T-helper 2 cell treated with Interferon-gamma antibody and Interleukin-4, amounts not matched to agents 5 μg/mL and 100 μg/mL, for 36 hours (primary cell): ENCODE results near the gene SH3YL1.

ENCODE experiments used
- DNase-seq: peaks from one replicate; pipeline ENCODE4 v3.0.0; 2021; ENCODE audit warnings: low spot score
- H3K27ac Mint-ChIP-seq: one replicate; pipeline ENCODE4 v1.8.0; 2021; ENCODE audit warnings: mild to moderate bottlenecking, mixed read lengths
- H3K27me3 Mint-ChIP-seq: one replicate; pipeline ENCODE4 v1.8.0; 2021; ENCODE audit warnings: low read depth, mixed read lengths
- H3K36me3 Mint-ChIP-seq: one replicate; pipeline ENCODE4 v1.8.0; 2021; ENCODE audit warnings: low read depth, mixed read lengths
- H3K4me1 Mint-ChIP-seq: one replicate; pipeline ENCODE4 v1.8.0; 2021; ENCODE audit warnings: low read depth, mixed read lengths
- H3K4me3 Mint-ChIP-seq: one replicate; pipeline ENCODE4 v1.8.0; 2022; ENCODE audit warnings: mild to moderate bottlenecking, moderate library complexity, mixed read lengths
- H3K9me3 Mint-ChIP-seq: one replicate; pipeline ENCODE4 v1.8.0; 2021; ENCODE audit warnings: mixed read lengths

The SH3YL1 gene

DNA sequence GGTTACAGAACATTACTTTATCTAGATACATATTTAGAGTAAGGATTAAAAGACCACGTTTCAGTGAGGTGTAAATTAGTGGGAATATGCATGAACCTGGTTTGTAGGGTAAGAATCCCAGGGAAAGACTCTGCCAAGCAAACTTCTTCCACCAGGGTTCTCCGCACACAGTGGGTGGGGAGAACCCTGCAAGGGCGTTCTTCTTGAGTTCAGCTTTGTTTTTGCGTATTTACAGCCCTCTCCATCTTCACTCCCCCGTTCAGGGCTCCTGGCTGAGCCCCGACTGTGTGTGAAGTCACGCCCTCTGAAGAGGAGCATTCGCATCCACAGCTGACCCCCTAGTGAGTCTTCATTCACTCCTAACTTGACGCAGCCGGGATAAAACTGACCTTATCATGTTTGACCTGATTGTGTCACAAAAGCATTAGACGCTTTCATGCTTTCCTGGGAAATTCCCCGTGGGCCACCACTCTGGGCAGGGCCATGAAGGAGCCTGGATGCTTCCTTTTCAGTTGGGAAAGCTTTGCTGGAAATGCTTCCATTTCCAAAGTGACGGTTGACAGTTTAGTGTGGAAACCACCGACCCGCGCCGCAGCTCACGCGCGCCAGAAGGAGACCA lies 23.1 kb upstream of the SH3YL1 start:
- Mint-ChIP-seq H3K4me1 (peaks cover 3% of the 10 kb centered on the region), H3K27me3 (peaks cover 34% of the 10 kb centered on the region), H3K36me3 (peaks cover 14% of the 10 kb centered on the region), H3K9me3 (no peaks in the 10 kb centered on the region), H3K27ac (no peak overlapping the region), H3K4me3 (peak overlapping the region; percentile 28)
- no peak for DNase-seq

- Mint-ChIP-seq H3K36me3 (peaks cover 17% of the 10 kb centered on the region), H3K27me3 (peaks cover 30% of the 10 kb centered on the region), H3K27ac (no peak overlapping the region), H3K4me1 (peaks cover 3% of the 10 kb centered on the region), H3K9me3 (no peaks in the 10 kb centered on the region), H3K4me3 (peak overlapping the region; percentile 19)
- DNase-seq, result no peak
Observed at GRCh38 chr2:286035-286434, 22.2 kb upstream of the SH3YL1 start.

- H3K4me1 Mint-ChIP-seq, result peaks cover 3% of the 10 kb centered on the region
- H3K27ac Mint-ChIP-seq, result no peak overlapping the region
- H3K27me3 Mint-ChIP-seq, result peaks cover 25% of the 10 kb centered on the region
- no peak for DNase-seq
- peaks cover 17% of the 10 kb centered on the region for H3K36me3 Mint-ChIP-seq
- no peaks in the 10 kb centered on the region for H3K9me3 Mint-ChIP-seq
- peak overlapping the region; percentile 19 for H3K4me3 Mint-ChIP-seq
Observed at GRCh38 chr2:285531-285930, 21.7 kb upstream of the SH3YL1 start.

DNA sequence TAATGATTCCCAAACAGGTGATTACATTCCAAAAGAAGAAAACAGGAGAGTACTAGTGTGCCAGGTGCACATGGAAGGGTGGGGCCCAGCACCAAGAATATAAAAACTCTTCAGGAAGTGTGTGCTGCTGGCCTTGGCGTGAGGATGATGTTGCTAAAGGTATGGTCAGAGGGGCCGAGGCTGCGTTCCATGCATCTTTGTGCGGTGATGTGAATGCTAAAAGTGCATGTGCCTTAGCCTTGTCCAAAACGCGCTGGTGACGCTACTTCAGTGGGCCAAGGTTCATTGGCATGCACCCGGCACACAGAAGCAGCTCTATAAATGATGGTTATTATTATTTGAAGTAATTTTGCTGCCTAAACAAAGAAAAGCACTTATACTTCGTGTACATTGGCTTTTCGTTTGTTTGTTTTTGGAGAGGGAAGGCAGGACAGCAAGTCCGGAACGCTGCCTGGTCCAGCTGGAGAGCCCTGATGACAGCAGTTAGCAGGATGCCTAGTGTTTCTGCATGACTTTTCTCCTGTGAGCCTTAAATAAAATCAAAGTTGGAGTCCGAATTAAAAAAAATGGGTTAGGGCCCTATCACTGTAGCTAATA lies 21.2 kb upstream of the SH3YL1 start:
- Mint-ChIP-seq H3K27ac (no peak overlapping the region), H3K9me3 (no peaks in the 10 kb centered on the region), H3K36me3 (peaks cover 19% of the 10 kb centered on the region), H3K27me3 (peaks cover 21% of the 10 kb centered on the region), H3K4me1 (peaks cover 3% of the 10 kb centered on the region), H3K4me3 (no peak overlapping the region)
- DNase-seq, result no peak

GRCh38 chr2:283996-284794 lies 20.4 kb upstream of the SH3YL1 start:
- peaks cover 16% of the 10 kb centered on the region for H3K27me3 Mint-ChIP-seq
- no peak for DNase-seq
- H3K9me3 Mint-ChIP-seq, result no peaks in the 10 kb centered on the region
- H3K4me3 Mint-ChIP-seq, result no peak overlapping the region
- no peaks in the 10 kb centered on the region for H3K4me1 Mint-ChIP-seq
- no peak overlapping the region for H3K27ac Mint-ChIP-seq
- H3K36me3 Mint-ChIP-seq, result peaks cover 23% of the 10 kb centered on the region

DNA sequence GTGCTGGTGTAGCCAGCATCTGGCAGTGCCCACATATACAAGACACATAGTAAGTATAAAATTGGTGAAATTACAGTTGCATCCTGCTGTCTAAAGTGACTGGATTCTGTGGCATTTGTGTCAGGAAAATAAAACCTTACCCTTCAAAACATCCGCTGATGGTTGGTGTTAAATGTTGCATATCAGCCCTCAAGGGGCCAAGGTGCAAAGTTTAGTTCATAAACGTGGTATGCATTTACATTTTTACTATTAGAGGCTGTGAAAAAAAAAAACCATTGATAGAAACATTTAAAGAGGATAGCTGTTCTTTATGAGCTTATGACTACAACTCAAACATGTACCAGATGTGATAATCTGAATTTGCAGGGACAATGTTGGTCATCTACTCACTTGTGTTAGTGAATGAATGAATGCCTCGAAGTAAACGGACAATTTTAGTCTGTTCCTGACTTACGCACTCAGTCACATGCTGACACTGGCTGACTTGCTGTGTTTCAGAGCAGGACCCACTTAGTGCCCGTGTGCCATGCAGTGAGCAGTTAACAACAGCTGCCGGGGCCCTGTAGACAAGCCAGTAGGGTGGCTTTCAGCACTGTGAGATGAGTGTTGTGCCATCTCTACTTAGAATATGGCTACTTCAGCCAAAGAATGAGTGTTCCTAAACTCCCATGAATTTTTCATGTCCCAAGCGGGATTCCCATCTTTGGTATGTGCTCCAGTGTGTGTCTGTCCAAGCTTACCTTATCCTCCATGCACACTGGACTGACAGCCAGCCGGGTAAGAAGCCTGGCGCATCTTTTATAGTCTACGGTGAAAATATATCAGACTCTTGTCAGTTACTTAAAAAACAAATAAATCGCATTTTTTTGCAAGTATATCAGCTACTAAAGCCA lies 18.8 kb upstream of the SH3YL1 start:
- Mint-ChIP-seq H3K9me3 (no peaks in the 10 kb centered on the region), H3K4me1 (no peaks in the 10 kb centered on the region), H3K36me3 (peaks cover 32% of the 10 kb centered on the region), H3K4me3 (no peak overlapping the region), H3K27me3 (peaks cover 16% of the 10 kb centered on the region), H3K27ac (no peak overlapping the region)
- no peak for DNase-seq

GRCh38 chr2:281381-281780 lies 17.5 kb upstream of the SH3YL1 start:
- Mint-ChIP-seq H3K4me3 (no peak overlapping the region), H3K36me3 (peaks cover 43% of the 10 kb centered on the region), H3K9me3 (no peaks in the 10 kb centered on the region), H3K4me1 (no peaks in the 10 kb centered on the region), H3K27me3 (peaks cover 11% of the 10 kb centered on the region), H3K27ac (no peak overlapping the region)
- DNase-seq, result no peak

DNA sequence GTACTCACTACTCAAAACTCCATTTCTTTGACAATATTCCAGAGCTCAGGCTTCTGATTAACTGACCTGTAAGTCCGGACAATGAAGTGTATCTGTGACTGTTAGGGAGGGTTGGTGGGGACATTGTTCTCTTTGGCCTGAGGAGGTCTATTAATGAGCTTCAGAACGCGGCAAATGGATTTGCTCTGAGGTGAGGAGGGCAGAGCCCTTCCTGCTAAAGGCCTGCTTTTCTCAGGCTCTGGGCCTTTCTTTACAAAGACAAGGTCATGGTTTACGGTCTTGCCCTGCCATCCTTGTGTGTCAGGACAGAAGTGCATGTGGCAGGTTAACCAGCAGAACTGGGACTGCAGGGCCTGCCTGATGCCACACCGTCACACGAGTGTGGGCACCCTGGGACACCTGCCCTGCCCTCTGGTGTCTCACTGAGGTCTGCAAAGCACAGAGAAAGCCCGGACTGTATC lies 16.8 kb upstream of the SH3YL1 start:
- no peak for DNase-seq
- Mint-ChIP-seq H3K4me1 (no peaks in the 10 kb centered on the region), H3K27me3 (peaks cover 6% of the 10 kb centered on the region), H3K36me3 (peaks cover 44% of the 10 kb centered on the region), H3K9me3 (no peaks in the 10 kb centered on the region), H3K27ac (no peak overlapping the region), H3K4me3 (no peak overlapping the region)

- Mint-ChIP-seq H3K27me3 (peaks cover 2% of the 10 kb centered on the region), H3K4me3 (no peak overlapping the region), H3K4me1 (no peaks in the 10 kb centered on the region), H3K36me3 (peaks cover 48% of the 10 kb centered on the region), H3K27ac (no peak overlapping the region), H3K9me3 (no peaks in the 10 kb centered on the region)
- DNase-seq, result no peak
Observed at GRCh38 chr2:279956-280649, 16.3 kb upstream of the SH3YL1 start.

- Mint-ChIP-seq H3K36me3 (peaks cover 48% of the 10 kb centered on the region), H3K27ac (no peak overlapping the region), H3K27me3 (no peaks in the 10 kb centered on the region), H3K4me3 (no peak overlapping the region), H3K9me3 (no peaks in the 10 kb centered on the region), H3K4me1 (no peaks in the 10 kb centered on the region)
- no peak for DNase-seq
Observed at GRCh38 chr2:279366-279765, 15.5 kb upstream of the SH3YL1 start.

- peaks cover 48% of the 10 kb centered on the region for H3K36me3 Mint-ChIP-seq
- no peak for DNase-seq
- no peak overlapping the region for H3K27ac Mint-ChIP-seq
- H3K27me3 Mint-ChIP-seq, result no peaks in the 10 kb centered on the region
- no peak overlapping the region for H3K4me3 Mint-ChIP-seq
- H3K9me3 Mint-ChIP-seq, result no peaks in the 10 kb centered on the region
- H3K4me1 Mint-ChIP-seq, result no peaks in the 10 kb centered on the region
Observed at GRCh38 chr2:278927-279320, 15.1 kb upstream of the SH3YL1 start.

GRCh38 chr2:278312-278926 lies 14.6 kb upstream of the SH3YL1 start:
- no peak overlapping the region for H3K4me3 Mint-ChIP-seq
- H3K27me3 Mint-ChIP-seq, result no peaks in the 10 kb centered on the region
- H3K9me3 Mint-ChIP-seq, result no peaks in the 10 kb centered on the region
- no peaks in the 10 kb centered on the region for H3K4me1 Mint-ChIP-seq
- peaks cover 46% of the 10 kb centered on the region for H3K36me3 Mint-ChIP-seq
- no peak overlapping the region for H3K27ac Mint-ChIP-seq
- no peak for DNase-seq

DNA sequence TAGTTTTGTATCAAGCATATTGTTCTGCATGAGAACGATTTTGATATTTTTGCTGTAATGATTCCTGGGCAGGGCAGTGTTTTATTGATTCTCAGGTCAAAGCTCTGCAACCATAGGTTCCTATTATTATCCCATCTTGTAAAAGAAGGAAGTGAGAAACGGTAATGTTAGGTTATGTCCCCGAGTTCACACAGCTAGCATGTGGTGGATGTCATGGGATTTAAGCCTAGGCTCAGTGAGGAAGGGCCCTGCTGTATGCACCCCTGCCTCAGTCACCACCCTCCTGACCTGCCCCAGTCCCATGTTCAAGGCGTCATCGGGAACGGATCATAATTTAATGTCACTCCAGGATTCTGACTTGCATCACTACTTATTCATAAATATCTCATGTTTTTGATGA lies 11.6 kb upstream of the SH3YL1 start:
- H3K4me1 Mint-ChIP-seq, result peaks cover 8% of the 10 kb centered on the region
- H3K27ac Mint-ChIP-seq, result no peak overlapping the region
- H3K27me3 Mint-ChIP-seq, result no peaks in the 10 kb centered on the region
- DNase-seq, result no peak
- no peaks in the 10 kb centered on the region for H3K9me3 Mint-ChIP-seq
- peaks cover 58% of the 10 kb centered on the region for H3K36me3 Mint-ChIP-seq
- no peak overlapping the region for H3K4me3 Mint-ChIP-seq
